ENCODE measurements around the gene JADE3. TPM values are rescaled to one million over a fixed set of nuclear protein-coding genes. Genes with fewer than 3 reads are reported as not detected.

JADE3 gene
- total RNA-seq, 2 donors from 2014 or later = 0.32 to 0.50 TPM

DNA sequence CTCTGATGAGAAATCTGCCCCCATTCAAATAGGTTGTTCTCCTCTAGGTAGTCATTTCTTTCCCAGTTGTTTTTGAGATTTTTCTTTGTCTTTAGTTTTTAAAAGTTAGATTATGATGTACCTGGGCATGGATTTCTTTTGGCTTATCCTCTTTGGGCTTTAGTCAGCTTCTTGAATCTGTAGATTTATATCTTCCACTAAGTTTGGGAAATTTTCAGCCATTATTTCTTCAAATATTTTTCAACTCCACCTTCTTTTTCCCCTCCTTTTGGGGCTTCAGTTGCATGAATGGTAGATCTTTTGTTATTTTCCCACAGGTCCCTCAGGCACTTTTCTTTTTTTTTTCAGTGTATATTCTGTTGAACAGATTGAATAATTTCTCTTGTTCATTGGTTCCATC, 77.3 kb downstream of the JADE3 start:
- no peaks in the 10 kb centered on the region for H3K27me3 Mint-ChIP-seq
- H3K4me1 Mint-ChIP-seq = no peaks in the 10 kb centered on the region
- no peak overlapping the region for H3K4me3 Mint-ChIP-seq
- no peaks in the 10 kb centered on the region for H3K9me3 ChIP-seq (ENCODE audit: control insufficient read depth, low read length, poor library complexity, severe bottlenecking)
- no peak overlapping the region for H3K27ac Mint-ChIP-seq
- H3K36me3 Mint-ChIP-seq (ENCODE audit: low read depth) = no peaks in the 10 kb centered on the region
- DNase-seq = no peak
- no peak for ATAC-seq

DNA sequence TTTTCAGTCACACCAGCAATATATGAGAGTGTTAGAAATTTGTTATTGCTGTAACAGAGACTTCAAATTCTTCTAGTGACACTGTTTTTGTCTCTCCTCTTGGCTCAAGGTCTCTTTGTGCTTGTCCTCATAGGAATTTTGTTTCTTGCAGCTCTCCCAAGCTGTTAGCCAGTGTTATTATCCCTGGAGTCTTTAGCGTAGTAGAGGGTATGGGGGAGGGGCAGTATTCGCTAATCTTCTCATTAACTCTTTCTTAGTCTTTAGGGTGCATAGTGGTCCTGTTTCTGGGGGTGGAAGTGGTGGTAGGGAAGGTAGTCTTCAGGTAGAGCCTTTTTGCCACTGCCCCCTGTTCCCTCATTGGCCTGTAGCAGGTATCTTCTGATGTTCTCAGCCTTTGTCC, 79.4 kb downstream of the JADE3 start:
- Mint-ChIP-seq H3K4me3 (no peak overlapping the region), H3K4me1 (no peaks in the 10 kb centered on the region), H3K27me3 (no peaks in the 10 kb centered on the region), H3K36me3 (ENCODE audit: low read depth) (no peaks in the 10 kb centered on the region), H3K27ac (no peak overlapping the region)
- ATAC-seq (no peak), DNase-seq (no peak)
- no peaks in the 10 kb centered on the region for H3K9me3 ChIP-seq (ENCODE audit: control insufficient read depth, low read length, poor library complexity, severe bottlenecking)

DNA sequence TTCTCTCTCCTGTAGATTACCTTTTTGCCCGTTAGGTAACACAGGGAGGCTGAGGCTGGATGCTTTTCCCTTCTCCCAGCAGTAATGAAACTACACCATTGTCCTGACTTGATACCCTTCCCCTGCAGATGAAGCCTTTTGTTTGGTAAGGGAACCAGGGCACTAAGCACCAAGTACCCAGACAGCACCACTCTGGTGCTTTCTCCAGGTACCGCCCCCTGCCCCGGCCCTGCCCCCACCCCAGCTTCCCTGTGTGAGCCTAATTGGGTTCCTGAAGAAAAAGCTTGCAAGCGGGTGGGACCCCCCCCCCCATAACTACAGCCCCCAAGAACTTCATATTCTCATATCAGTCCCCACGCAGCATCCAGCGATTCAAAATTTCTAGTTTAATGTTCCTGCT, 79.8 kb downstream of the JADE3 start:
- H3K4me3 Mint-ChIP-seq = no peak overlapping the region
- DNase-seq (no peak), ATAC-seq (no peak)
- no peaks in the 10 kb centered on the region for H3K27me3 Mint-ChIP-seq
- H3K4me1 Mint-ChIP-seq = no peaks in the 10 kb centered on the region
- no peaks in the 10 kb centered on the region for H3K9me3 ChIP-seq (ENCODE audit: control insufficient read depth, low read length, poor library complexity, severe bottlenecking)
- H3K36me3 Mint-ChIP-seq (ENCODE audit: low read depth) = no peaks in the 10 kb centered on the region
- no peak overlapping the region for H3K27ac Mint-ChIP-seq

DNA sequence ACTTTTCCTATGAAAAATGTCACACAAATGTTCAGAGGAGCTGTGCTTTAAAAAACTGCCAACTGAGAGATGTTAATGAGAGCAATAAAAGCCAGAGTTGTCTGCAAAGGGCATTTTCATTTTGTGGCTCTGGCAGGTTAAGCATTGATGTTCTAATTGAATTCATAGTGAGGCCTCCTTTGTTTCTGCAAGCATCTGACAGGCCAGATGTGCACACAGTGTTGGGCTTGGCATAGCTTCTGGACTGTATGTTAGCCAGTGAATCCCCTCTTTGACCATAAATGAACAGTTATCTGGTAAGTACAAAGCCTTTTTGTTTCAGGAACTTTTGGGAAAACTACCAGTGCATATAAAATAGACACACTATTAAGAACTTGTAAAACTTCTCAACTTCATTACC, 81.9 kb downstream of the JADE3 start:
- H3K9me3 ChIP-seq (ENCODE audit: control insufficient read depth, low read length, poor library complexity, severe bottlenecking) = no peaks in the 10 kb centered on the region
- ATAC-seq (no peak), DNase-seq (no peak)
- Mint-ChIP-seq H3K36me3 (ENCODE audit: low read depth) (no peaks in the 10 kb centered on the region), H3K27ac (no peak overlapping the region), H3K4me3 (no peak overlapping the region), H3K4me1 (no peaks in the 10 kb centered on the region), H3K27me3 (no peaks in the 10 kb centered on the region)

DNA sequence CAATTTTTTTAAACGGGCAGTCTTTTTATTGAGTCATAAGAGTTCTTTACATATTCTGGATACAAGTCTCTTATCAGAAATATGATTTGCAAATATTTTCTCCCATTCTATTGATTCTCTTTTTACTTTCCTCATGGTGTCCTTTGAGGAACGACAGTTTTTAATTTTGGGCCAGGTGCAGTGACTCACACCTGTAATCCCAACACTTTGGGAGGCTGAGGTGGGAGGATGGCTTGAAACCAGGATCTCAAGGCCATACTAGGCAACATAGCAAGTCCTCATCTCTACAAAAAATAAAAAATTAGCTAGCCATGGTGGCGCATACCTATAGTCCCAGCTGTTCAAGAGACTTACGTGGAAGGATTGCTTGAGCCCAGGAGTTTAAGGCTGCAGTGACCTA, 99.9 kb downstream of the JADE3 start:
- ATAC-seq = no peak

DNA sequence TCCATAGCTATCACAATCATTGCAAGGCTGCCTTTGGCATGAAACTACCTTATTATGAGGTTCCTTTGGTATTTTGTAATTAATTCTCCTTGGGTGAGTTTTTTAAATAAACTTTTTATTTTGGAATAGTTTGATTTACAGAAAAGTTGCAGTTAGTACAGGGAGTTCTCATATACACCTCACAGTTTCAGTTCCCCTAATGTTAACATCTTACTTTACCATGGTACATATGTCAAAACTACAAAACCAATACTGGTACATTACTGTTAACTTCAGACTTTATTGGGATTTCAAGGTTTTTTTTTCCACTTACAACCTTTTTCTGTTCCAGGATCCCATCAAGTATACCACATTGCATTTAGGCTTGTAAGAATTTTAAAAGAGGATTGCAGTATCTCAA, 114.0 kb downstream of the JADE3 start:
- DNase-seq (no peak), ATAC-seq (no peak)
- no peaks in the 10 kb centered on the region for H3K9me3 ChIP-seq (ENCODE audit: control insufficient read depth, low read length, poor library complexity, severe bottlenecking)
- no peak overlapping the region for H3K4me3 Mint-ChIP-seq
- no peak overlapping the region for H3K27ac Mint-ChIP-seq
- H3K36me3 Mint-ChIP-seq (ENCODE audit: low read depth) = no peaks in the 10 kb centered on the region
- H3K4me1 Mint-ChIP-seq = no peaks in the 10 kb centered on the region
- H3K27me3 Mint-ChIP-seq = no peaks in the 10 kb centered on the region

More for the DNA sequence above, 99.9 kb downstream of the JADE3 start:
- H3K4me3 Mint-ChIP-seq = no peak overlapping the region
- H3K36me3 Mint-ChIP-seq (ENCODE audit: low read depth) = no peaks in the 10 kb centered on the region
- H3K27me3 Mint-ChIP-seq = no peaks in the 10 kb centered on the region
- H3K4me1 Mint-ChIP-seq = no peaks in the 10 kb centered on the region
- no peaks in the 10 kb centered on the region for H3K9me3 ChIP-seq (ENCODE audit: control insufficient read depth, low read length, poor library complexity, severe bottlenecking)
- no peak overlapping the region for H3K27ac Mint-ChIP-seq
- no peak for DNase-seq

DNA sequence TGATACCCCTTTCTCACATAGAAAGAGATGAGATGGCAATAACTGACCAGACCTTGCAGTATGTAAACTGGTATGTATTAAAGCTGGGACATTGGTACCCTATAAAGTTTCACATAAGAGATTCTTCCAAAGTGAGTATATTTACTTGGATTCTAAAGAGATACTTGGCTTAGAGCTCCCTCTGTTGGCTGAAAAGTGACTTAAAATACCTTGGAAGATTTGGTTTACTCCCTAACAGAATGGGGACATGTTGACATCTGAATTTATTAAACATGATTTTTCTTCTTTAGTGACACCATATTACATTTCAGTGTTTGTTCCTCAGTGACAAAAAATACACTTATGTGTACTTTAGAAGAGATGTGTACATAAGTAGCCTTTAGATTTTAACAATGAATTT, 118.1 kb downstream of the JADE3 start:
- Mint-ChIP-seq H3K27me3 (no peaks in the 10 kb centered on the region), H3K27ac (no peak overlapping the region), H3K36me3 (ENCODE audit: low read depth) (no peaks in the 10 kb centered on the region), H3K4me1 (no peaks in the 10 kb centered on the region), H3K4me3 (no peak overlapping the region)
- DNase-seq (no peak), ATAC-seq (no peak)
- H3K9me3 ChIP-seq (ENCODE audit: control insufficient read depth, low read length, poor library complexity, severe bottlenecking) = no peaks in the 10 kb centered on the region

DNA sequence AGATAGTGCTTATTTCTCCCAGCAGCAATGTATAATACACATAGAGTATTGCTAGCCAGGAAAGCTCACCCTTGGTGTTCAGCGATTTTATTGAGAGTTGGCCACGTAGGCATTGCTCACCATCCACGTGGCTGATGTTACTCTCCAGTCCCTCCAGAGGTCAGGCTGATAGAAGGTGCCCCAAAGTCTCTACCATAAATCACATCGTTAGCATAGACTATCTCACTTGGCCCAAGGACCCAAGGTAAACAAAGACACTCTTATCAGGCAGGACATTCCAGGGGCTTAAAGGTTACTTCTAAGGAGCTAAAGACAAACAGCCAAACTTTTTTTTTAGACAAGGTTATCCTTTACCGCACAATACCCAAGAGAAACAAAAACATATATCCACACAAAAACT, 135.8 kb downstream of the JADE3 start:
- Mint-ChIP-seq H3K4me1 (no peaks in the 10 kb centered on the region), H3K27ac (no peak overlapping the region), H3K36me3 (ENCODE audit: low read depth) (peaks cover 2% of the 10 kb centered on the region), H3K4me3 (no peak overlapping the region), H3K27me3 (no peaks in the 10 kb centered on the region)
- no peak for ATAC-seq
- no peak for DNase-seq
- H3K9me3 ChIP-seq (ENCODE audit: control insufficient read depth, low read length, poor library complexity, severe bottlenecking) = no peaks in the 10 kb centered on the region

DNA sequence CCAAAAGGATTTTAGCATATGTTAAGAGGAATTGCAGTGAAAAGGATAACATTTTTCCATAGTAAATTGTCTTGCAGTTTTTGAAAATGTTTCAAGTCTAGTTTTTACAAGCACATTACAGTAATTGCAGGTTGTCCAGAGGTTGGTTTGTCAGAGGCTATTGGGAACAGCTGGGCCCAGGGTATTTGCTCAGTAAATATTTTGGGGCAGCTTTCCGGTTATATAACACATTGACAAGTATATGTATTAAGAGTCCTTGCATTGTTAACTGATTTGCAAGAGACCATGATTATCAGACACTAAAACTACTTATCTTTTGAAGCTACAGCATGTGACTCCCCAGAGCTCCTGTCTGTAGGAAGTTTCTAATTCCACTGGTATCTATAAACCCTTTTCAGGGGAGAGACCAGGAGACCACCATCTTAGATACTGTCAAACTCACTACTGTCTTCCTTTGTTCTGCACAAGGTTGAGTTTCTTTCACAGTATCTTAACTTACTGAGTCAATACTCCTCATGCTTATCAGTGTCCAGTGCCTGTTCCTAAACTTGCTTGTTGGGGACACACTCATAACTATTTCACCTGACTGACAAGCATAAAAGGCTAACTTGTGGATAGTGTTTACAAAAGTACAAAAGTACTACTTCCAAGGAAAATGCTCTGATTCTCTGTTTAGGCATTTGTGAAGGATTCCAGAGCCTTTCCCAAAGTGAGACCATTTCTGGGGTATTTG, 147.1 kb downstream of the JADE3 start:
- DNase-seq (no peak), ATAC-seq (no peak)
- H3K9me3 ChIP-seq (ENCODE audit: control insufficient read depth, low read length, poor library complexity, severe bottlenecking) = no peaks in the 10 kb centered on the region
- no peaks in the 10 kb centered on the region for H3K4me1 Mint-ChIP-seq
- no peaks in the 10 kb centered on the region for H3K36me3 Mint-ChIP-seq (ENCODE audit: low read depth)
- H3K27ac Mint-ChIP-seq = no peak overlapping the region
- peaks cover 4% of the 10 kb centered on the region for H3K27me3 Mint-ChIP-seq
- no peak overlapping the region for H3K4me3 Mint-ChIP-seq

DNA sequence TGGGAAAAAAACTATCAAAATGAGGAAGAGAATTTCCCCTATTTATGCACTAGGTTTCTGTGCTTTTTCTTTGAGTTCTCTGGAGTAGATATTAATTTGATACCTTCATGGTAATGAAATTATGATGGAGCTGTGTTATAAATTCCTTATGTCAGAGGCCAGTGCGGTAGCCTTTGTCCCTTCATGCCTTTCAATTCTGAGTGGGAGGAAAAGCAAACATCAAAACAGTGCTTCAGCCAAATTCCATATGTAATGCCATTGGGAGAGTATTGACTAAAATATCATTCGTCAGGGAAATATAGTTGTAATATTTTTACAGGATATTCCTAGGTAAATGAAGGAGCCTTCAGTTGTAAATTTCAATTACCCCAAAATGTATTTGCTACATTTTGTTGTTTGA, 148.5 kb downstream of the JADE3 start:
- no peaks in the 10 kb centered on the region for H3K4me1 Mint-ChIP-seq
- H3K9me3 ChIP-seq (ENCODE audit: control insufficient read depth, low read length, poor library complexity, severe bottlenecking) = no peaks in the 10 kb centered on the region
- ATAC-seq = no peak
- H3K27ac Mint-ChIP-seq = no peak overlapping the region
- H3K4me3 Mint-ChIP-seq = no peak overlapping the region
- DNase-seq = no peak
- peaks cover 4% of the 10 kb centered on the region for H3K27me3 Mint-ChIP-seq
- no peaks in the 10 kb centered on the region for H3K36me3 Mint-ChIP-seq (ENCODE audit: low read depth)

DNA sequence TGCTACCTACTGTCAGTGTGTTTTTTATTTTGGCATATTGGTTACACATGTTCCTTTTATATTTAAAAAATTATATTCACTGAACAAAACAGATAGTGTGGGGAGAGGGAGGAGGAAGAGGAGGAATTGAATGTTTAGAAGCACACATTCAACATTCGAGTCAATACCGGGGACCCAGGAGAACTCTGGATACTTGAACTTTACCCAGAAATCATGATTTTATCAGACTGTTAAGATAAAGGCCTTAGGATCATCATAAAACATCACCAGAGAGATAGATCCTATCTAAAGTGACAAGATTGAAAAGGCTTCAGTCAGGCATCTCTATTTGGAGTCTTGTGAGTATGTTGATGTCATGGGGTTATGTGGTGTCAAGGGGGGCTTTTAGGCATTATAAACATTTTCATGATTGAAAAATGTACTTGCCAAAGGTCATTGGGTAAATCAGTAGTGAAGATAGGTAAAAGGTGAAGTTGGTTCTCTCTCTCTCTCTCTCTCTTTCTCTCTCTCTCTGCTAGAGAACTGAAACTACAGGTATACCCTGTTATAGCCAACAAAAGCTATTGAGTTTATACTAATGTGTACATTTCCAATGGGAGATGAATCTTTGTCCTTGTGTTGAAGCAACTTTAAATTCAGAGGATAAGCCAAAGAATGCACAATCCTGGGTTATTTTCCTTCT, 149.2 kb downstream of the JADE3 start:
- H3K27me3 Mint-ChIP-seq = peaks cover 4% of the 10 kb centered on the region
- no peaks in the 10 kb centered on the region for H3K36me3 Mint-ChIP-seq (ENCODE audit: low read depth)
- H3K27ac Mint-ChIP-seq = no peak overlapping the region
- no peaks in the 10 kb centered on the region for H3K9me3 ChIP-seq (ENCODE audit: control insufficient read depth, low read length, poor library complexity, severe bottlenecking)
- H3K4me1 Mint-ChIP-seq = no peaks in the 10 kb centered on the region
- no peak for ATAC-seq
- no peak overlapping the region for H3K4me3 Mint-ChIP-seq
- no peak for DNase-seq

DNA sequence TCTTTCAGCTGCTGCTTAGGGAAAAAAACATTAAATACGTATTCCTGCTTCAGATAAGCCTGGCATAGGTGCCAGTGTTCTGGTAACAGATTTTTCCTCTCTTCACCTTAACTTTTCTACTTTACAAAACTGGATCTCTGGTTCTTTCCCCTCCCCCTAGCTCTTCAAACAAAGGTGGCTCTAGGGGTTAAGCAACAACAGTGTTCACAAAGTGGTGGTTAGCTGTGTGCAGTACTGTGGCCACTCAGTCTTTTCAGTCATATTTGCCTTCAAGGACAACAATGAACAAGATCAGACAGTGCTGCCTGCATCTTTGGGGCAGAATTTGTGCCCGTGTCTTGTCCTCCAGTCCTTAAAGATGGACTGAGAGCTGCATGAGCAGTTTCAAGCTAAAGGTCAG, 151.0 kb downstream of the JADE3 start:
- DNase-seq (no peak), ATAC-seq (no peak)
- H3K4me3 Mint-ChIP-seq = no peak overlapping the region
- H3K4me1 Mint-ChIP-seq = no peaks in the 10 kb centered on the region
- no peaks in the 10 kb centered on the region for H3K36me3 Mint-ChIP-seq (ENCODE audit: low read depth)
- H3K9me3 ChIP-seq (ENCODE audit: control insufficient read depth, low read length, poor library complexity, severe bottlenecking) = no peaks in the 10 kb centered on the region
- H3K27me3 Mint-ChIP-seq = peaks cover 4% of the 10 kb centered on the region
- H3K27ac Mint-ChIP-seq = no peak overlapping the region

DNA sequence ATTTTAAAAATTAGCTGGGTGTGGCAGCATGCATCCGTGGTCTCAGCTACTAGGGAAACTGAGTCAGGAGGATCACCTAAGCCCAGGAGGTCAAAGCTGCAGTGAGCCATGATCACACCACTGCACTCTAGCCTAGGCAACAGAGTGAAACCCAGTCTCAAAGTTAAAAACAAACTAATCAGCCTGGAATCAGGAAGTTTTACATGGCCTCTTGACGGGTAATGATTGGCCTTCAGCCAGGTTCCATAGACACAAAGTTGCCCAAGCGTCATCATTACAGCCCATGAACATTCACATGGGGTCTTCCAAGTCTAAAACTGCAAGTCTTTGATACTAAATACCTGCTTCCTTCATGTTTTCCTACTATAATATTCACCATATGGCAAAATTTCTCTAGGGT, 156.0 kb downstream of the JADE3 start:
- Mint-ChIP-seq H3K27ac (no peak overlapping the region), H3K4me1 (no peaks in the 10 kb centered on the region), H3K27me3 (no peaks in the 10 kb centered on the region), H3K36me3 (ENCODE audit: low read depth) (no peaks in the 10 kb centered on the region), H3K4me3 (no peak overlapping the region)
- no peaks in the 10 kb centered on the region for H3K9me3 ChIP-seq (ENCODE audit: control insufficient read depth, low read length, poor library complexity, severe bottlenecking)
- ATAC-seq = no peak
- DNase-seq = no peak

DNA sequence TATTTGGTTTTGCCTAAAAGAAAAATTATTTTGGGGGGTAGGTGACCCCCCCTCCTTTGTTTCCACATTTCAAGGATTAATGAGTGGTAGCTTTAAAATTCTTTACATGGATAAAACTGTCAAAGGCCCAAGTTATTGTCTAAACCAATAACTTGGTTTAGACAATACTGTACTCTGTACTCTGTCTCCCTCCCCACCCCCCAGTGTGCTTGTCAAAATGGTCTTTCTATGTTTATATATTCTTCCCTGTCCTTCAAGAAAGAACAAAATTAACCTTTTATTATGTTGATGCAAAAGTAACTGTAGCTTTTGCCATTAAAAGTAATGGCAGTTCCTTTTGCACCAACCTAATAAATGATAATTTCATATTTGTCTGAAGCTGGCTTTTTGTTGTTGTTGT, 156.5 kb downstream of the JADE3 start:
- DNase-seq (no peak), ATAC-seq (no peak)
- Mint-ChIP-seq H3K4me1 (no peaks in the 10 kb centered on the region), H3K4me3 (no peak overlapping the region), H3K36me3 (ENCODE audit: low read depth) (no peaks in the 10 kb centered on the region), H3K27ac (no peak overlapping the region), H3K27me3 (no peaks in the 10 kb centered on the region)
- H3K9me3 ChIP-seq (ENCODE audit: control insufficient read depth, low read length, poor library complexity, severe bottlenecking) = no peaks in the 10 kb centered on the region
